HG02970 (cell line): ENCODE results near the gene ALPK3.

Source experiments
- ATAC-seq: cut with Tn5 transposase; IDR thresholded peaks from one replicate; pipeline ENCODE4 v1.9.1; 2021; ENCODE audit warnings: mild to moderate bottlenecking, moderate library complexity, moderate number of reproducible peaks; ENCODE audit not compliant: unreplicated experiment, low FRiP score

ALPK3 gene

GRCh38 chr15:84889313-84889990 is 72.3 kb downstream of the ALPK3 start:
- no peak for ATAC-seq

GRCh38 chr15:84889991-84890669 is 73.0 kb downstream of the ALPK3 start:
- ATAC-seq = no peak

- ATAC-seq = no peak
Observed at GRCh38 chr15:84890670-84891162, 73.6 kb downstream of the ALPK3 start.

- no peak for ATAC-seq
Observed at GRCh38 chr15:84891339-84891738, 74.2 kb downstream of the ALPK3 start.

- no peak for ATAC-seq
Observed at GRCh38 chr15:84892786-84893307, 75.7 kb downstream of the ALPK3 start.

GRCh38 chr15:84893607-84894006 is 76.5 kb downstream of the ALPK3 start:
- no peak for ATAC-seq

GRCh38 chr15:84894736-84895425 is 77.7 kb downstream of the ALPK3 start:
- ATAC-seq = no peak

- no peak for ATAC-seq
Observed at GRCh38 chr15:84898761-84899160, 81.6 kb downstream of the ALPK3 start.

GRCh38 chr15:84899750-84900149 is 82.6 kb downstream of the ALPK3 start:
- no peak for ATAC-seq

- no peak for ATAC-seq
Observed at GRCh38 chr15:84901540-84901939, 84.4 kb downstream of the ALPK3 start.

- ATAC-seq = no peak
Observed at GRCh38 chr15:84903751-84904150, 86.6 kb downstream of the ALPK3 start.

- no peak for ATAC-seq
Observed at GRCh38 chr15:84904419-84904818, 87.3 kb downstream of the ALPK3 start.

GRCh38 chr15:84905016-84905916 is 88.1 kb downstream of the ALPK3 start:
- no peak for ATAC-seq

GRCh38 chr15:84907731-84908130 is 90.6 kb downstream of the ALPK3 start:
- ATAC-seq = no peak

GRCh38 chr15:84908564-84908963 is 91.4 kb downstream of the ALPK3 start:
- no peak for ATAC-seq

- no peak for ATAC-seq
Observed at GRCh38 chr15:84909029-84909428, 91.9 kb downstream of the ALPK3 start.

GRCh38 chr15:84909782-84910181 is 92.6 kb downstream of the ALPK3 start:
- no peak for ATAC-seq

GRCh38 chr15:84910928-84911623 is 93.9 kb downstream of the ALPK3 start:
- ATAC-seq = no peak

GRCh38 chr15:84911879-84912660 is 94.9 kb downstream of the ALPK3 start:
- ATAC-seq = no peak
